ENCODE data around the gene RUNDC1.

RUNDC1 gene

GRCh38 chr17:43042025-43042628, 61.8 kb downstream of the RUNDC1 start:
- DNase-seq (ENCODE audit: extremely low read depth, low read depth) = no peak
- TF ChIP-seq, protein P1, sequence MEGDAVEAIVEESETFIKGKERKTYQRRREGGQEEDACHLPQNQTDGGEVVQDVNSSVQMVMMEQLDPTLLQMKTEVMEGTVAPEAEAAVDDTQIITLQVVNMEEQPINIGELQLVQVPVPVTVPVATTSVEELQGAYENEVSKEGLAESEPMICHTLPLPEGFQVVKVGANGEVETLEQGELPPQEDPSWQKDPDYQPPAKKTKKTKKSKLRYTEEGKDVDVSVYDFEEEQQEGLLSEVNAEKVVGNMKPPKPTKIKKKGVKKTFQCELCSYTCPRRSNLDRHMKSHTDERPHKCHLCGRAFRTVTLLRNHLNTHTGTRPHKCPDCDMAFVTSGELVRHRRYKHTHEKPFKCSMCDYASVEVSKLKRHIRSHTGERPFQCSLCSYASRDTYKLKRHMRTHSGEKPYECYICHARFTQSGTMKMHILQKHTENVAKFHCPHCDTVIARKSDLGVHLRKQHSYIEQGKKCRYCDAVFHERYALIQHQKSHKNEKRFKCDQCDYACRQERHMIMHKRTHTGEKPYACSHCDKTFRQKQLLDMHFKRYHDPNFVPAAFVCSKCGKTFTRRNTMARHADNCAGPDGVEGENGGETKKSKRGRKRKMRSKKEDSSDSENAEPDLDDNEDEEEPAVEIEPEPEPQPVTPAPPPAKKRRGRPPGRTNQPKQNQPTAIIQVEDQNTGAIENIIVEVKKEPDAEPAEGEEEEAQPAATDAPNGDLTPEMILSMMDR (IDR thresholded peaks at IDR 0.05; ENCODE audit: low read depth, low read length) = no peak

Data from AG09319 (cell line).